BJ (cell line): ENCODE data around the gene SCYGR3. TPM values are rescaled to one million over a fixed set of nuclear protein-coding genes. Genes with fewer than 3 reads are reported as not detected.

Source experiments
- CTCF ChIA-PET: fragments of 350-600 bp; formaldehyde crosslinking; extraction: SDS; loops from one replicate; lab custom pipeline; 2021; ENCODE audit warnings: antibody characterized with exemption, inconsistent platforms; lab: Yijun Ruan, JAX
- POLR2A ChIA-PET: fragments of 300-600 bp; sonication (Branson Sonifier 250); formaldehyde crosslinking; extraction: SDS; loops from one replicate; lab custom pipeline; 2021; ENCODE audit warnings: antibody characterized with exemption; lab: Charles Lee
- DNase-seq: peaks from one replicate; pipeline ENCODE4 v3.0.0-alpha.2; 2011; ENCODE audit warnings: low read depth
- H3K27me3 ChIP-seq: 2 replicates; pipeline ENCODE4 v1.6.0; 2011; ENCODE audit warnings: low read length; ENCODE audit not compliant: control insufficient read depth, insufficient read depth
- H3K36me3 ChIP-seq: 2 replicates; pipeline ENCODE4 v1.5.1; 2011; ENCODE audit warnings: low read length; ENCODE audit not compliant: control insufficient read depth, insufficient read depth
- H3K4me3 ChIP-seq: 2 replicates; pipeline ENCODE4 v1.5.1; 2011; ENCODE audit warnings: low read depth, mild to moderate bottlenecking, control low read depth, low read length
- polyA plus RNA-seq: library from polyadenylated mRNA; depleted of rRNA; stranded (reverse); fragments of >200 nt; gene quantifications from 2 replicates; pipeline ENCODE4 v1.2.3, GENCODE V29; 2011
- TF ChIP-seq, protein P1 (sequence below): IDR thresholded peaks from 2 replicates; pipeline ENCODE4 v1.5.1; 2011; ENCODE audit warnings: low read depth, mild to moderate bottlenecking, control low read depth, inconsistent platforms, low read length, moderate library complexity; ENCODE audit not compliant: insufficient read depth

Gene SCYGR3
- polyA plus RNA-seq, 1 experiment = not detected

DNA sequence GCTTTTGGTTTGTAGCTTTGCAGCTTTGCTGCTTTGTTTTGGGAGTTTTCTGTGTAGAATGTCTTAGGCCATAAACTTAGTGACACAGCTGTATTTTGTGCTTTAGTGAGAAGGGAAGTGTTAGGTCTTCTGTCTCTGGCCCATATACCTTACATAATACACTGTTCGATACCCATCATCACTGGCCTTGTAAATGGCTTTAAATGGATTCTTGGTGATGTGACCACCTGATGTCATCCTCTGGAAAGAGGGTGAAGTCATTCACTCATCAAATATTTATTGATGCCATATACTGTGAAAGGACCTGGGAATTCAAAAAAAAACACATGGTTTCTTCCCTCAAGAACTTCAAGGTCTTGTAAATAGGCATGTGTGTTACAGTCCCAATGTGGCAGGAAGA, 34.8 kb downstream of the SCYGR3 start:
- Histone ChIP-seq H3K27me3 (no peaks in the 10 kb centered on the region), H3K36me3 (no peaks in the 10 kb centered on the region), H3K4me3 (no peak overlapping the region)
- TF ChIP-seq, protein P1, sequence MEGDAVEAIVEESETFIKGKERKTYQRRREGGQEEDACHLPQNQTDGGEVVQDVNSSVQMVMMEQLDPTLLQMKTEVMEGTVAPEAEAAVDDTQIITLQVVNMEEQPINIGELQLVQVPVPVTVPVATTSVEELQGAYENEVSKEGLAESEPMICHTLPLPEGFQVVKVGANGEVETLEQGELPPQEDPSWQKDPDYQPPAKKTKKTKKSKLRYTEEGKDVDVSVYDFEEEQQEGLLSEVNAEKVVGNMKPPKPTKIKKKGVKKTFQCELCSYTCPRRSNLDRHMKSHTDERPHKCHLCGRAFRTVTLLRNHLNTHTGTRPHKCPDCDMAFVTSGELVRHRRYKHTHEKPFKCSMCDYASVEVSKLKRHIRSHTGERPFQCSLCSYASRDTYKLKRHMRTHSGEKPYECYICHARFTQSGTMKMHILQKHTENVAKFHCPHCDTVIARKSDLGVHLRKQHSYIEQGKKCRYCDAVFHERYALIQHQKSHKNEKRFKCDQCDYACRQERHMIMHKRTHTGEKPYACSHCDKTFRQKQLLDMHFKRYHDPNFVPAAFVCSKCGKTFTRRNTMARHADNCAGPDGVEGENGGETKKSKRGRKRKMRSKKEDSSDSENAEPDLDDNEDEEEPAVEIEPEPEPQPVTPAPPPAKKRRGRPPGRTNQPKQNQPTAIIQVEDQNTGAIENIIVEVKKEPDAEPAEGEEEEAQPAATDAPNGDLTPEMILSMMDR = no peak
- no peak for DNase-seq
- ChIA-PET CTCF (interaction anchor here (0.6 to 0.7 kb wide), 2 partner anchors 9 to 154 kb away, joined by 3 read pairs; no protein-coding TSS in a partner anchor), POLR2A (no interaction called here)

DNA sequence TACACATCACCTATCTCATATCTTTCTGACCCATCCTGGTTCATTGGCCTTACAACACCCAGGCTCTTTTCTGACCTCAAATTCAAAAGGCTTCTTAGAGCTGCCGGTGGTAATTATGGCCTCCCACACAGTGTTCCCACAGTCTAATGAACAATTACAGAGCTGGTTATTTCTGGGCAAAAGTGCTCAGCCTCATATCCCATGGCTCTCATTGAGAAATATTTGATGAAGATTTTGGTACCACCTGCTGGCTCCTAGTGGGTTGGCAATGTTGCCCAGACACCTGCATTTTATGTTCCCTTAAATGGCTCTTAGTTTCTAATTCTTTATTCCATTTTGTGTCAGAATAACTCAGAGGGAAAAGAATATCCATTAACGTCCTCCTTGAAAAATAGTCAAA, 36.0 kb downstream of the SCYGR3 start:
- CTCF ChIA-PET = interaction anchor here (1.6 kb wide), 1 partner anchor 173 kb away, joined by 4 read pairs; no protein-coding TSS in a partner anchor
- no peak for DNase-seq
- Histone ChIP-seq H3K27me3 (no peaks in the 10 kb centered on the region), H3K36me3 (no peaks in the 10 kb centered on the region), H3K4me3 (no peak overlapping the region)
- POLR2A ChIA-PET = no interaction called here
- TF ChIP-seq, protein P1 = no peak

DNA sequence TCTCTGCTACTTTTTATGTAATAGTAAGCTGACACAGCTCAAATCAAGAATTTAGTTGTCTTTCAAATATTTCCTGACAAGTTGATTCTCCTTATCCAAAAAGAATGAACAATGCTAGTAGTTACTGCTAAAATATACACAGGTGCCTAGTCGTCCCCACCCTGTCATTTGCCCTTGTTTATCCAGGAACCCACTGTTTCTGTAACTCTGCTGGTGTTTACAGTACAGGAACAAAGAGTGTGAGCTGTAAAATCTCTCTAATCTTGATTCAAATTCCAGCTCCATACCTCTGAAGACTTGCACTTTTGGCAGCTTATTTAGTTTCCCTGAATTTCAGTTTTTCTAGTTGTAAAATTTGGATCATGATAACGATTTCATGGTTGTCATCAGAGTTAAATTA, 37.1 kb downstream of the SCYGR3 start:
- ChIA-PET POLR2A (no interaction called here), CTCF (interaction anchor here (0.7 kb wide), 1 partner anchor 171 kb away, joined by 3 read pairs; no protein-coding TSS in a partner anchor)
- no peaks in the 10 kb centered on the region for H3K27me3 ChIP-seq

DNA sequence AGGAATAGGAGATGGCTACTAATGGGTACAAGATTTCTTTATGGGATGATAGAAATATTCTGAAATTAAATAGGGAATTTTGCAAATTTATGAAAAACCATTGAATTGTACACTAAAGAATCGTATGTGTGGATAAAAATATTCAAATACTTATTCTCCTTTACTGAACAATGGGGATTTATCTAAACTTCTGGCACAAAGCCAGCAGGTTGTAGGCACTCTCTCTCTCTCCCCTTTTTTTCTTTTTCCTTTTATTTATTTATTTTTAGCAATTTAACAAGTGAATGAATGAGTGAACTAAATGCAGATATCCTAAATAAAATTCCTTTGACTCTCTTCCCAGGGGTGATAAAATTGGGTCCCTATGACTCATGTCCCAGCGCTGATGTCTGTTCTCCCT, 37.8 kb downstream of the SCYGR3 start:
- CTCF ChIA-PET = no interaction called here
- no peaks in the 10 kb centered on the region for H3K27me3 ChIP-seq
- TF ChIP-seq, protein P1 = no peak
- POLR2A ChIA-PET = no interaction called here
- H3K36me3 ChIP-seq = no peaks in the 10 kb centered on the region
- DNase-seq = no peak
- no peak overlapping the region for H3K4me3 ChIP-seq

More for the DNA sequence above, 37.1 kb downstream of the SCYGR3 start:
- H3K4me3 ChIP-seq = no peak overlapping the region
- TF ChIP-seq, protein P1 = no peak
- H3K36me3 ChIP-seq = no peaks in the 10 kb centered on the region
- DNase-seq = no peak

DNA sequence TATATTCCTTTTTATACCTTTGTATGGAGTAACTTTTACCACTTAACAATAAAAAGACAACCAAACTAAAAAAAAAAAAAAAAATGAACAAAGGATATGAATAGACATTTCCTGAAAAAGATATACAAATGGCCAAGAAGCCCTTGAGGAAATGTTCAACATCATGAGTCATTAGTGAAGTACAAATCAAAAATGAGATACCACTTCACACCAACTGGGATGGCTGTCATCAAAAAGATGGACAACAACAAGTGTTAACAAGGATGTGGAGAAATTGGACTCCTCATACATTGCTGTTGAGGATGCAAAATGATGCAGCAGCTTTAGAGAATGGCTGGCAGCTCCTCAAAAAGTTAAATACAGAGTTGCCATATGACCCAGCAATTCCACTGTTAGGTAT, 38.5 kb downstream of the SCYGR3 start:
- POLR2A ChIA-PET = no interaction called here
- no peak for DNase-seq
- Histone ChIP-seq H3K36me3 (no peaks in the 10 kb centered on the region), H3K27me3 (no peaks in the 10 kb centered on the region), H3K4me3 (no peak overlapping the region)
- TF ChIP-seq, protein P1 = no peak
- CTCF ChIA-PET = no interaction called here
